HEK293 (cell line): ENCODE results near the gene PGGHG.

Experiments
- KLF10 ChIP-seq: fragments of 450-650 bp; IDR thresholded peaks from 2 replicates; pipeline ENCODE4 v1.5.1; 2018; ENCODE audit warnings: missing biosample characterization, mild to moderate bottlenecking, missing genetic modification characterization
- ZFP41 ChIP-seq: fragments of 450-650 bp; formaldehyde crosslinking; IDR thresholded peaks from 2 replicates; pipeline ENCODE4 v1.5.1; 2016; ENCODE audit warnings: missing biosample characterization, missing genetic modification characterization, borderline replicate concordance
- ZNF121 ChIP-seq: fragments of 450-650 bp; formaldehyde crosslinking; IDR thresholded peaks from 2 replicates; pipeline ENCODE4 v1.5.1; 2016; ENCODE audit warnings: missing biosample characterization, missing genetic modification characterization
- ZNF155 ChIP-seq: fragments of 450-650 bp; formaldehyde crosslinking; IDR thresholded peaks from 2 replicates; pipeline ENCODE4 v1.5.1; 2016; ENCODE audit warnings: missing biosample characterization, missing genetic modification characterization
- ZNF292 ChIP-seq: fragments of 450-650 bp; formaldehyde crosslinking; IDR thresholded peaks from 2 replicates; pipeline ENCODE4 v1.5.1; 2016; ENCODE audit warnings: low read depth, missing biosample characterization, missing genetic modification characterization, borderline replicate concordance
- TF ChIP-seq, protein P1 (sequence below): sonication (generic); formaldehyde crosslinking; IDR thresholded peaks from 2 replicates; pipeline ENCODE4 v1.8.1; 2022; ENCODE audit warnings: mild to moderate bottlenecking, moderate library complexity, missing genetic modification reagents
- TF ChIP-seq, protein P2 (sequence below): fragments of 450-650 bp; formaldehyde crosslinking; IDR thresholded peaks from 2 replicates; pipeline ENCODE4 v1.5.1; 2016; ENCODE audit warnings: missing biosample characterization, missing genetic modification characterization
- TF ChIP-seq, protein P3 (sequence below): fragments of 450-650 bp; formaldehyde crosslinking; IDR thresholded peaks from 2 replicates; pipeline ENCODE4 v1.5.1; 2016; ENCODE audit warnings: missing biosample characterization, missing genetic modification characterization

DNA sequence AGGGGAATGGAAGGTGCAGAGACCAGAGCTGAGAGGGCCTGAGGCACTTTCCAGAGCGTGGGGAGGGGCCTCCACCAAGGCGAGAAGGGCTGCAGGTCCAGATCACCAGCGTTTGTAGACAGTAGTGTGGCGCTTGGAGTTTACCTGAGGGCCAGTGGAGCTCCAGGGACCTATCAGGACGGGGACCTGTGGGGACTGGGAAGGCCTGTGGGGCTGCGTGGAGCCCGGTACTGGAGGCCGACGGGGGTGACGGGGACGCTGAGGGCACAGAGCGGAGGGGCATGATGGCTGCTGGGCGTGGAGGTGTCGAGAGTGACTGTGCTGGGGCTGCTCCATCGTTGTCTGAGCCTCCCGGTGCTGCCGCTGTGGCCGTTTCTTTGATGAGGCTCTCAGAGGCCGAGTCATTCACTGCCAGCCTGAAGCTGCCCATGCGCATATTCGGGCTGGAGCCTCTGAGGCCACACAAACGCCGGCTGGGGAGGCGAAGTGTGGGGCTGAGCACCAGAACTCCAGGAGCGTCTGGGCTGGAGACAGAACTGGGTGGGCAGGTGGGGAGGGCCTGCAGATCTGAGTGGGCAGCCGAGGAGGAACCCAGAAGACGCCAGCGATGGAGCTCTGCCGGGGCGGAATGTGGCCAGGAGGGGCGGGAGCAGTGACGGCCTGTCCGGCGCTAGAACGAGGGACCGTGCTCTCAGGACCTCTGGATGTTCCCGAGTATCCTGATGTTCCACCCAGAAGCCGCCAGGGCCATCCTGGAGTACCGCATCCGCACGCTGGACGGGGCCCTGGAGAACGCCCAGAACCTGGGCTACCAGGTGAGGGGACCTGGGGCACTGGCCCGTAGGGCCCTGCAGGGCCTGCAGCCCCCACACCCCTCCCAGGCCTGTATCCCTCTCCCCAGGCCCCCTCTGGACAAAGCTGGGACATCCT is 2.6 kb downstream of the PGGHG start:
- TF ChIP-seq, protein P1, sequence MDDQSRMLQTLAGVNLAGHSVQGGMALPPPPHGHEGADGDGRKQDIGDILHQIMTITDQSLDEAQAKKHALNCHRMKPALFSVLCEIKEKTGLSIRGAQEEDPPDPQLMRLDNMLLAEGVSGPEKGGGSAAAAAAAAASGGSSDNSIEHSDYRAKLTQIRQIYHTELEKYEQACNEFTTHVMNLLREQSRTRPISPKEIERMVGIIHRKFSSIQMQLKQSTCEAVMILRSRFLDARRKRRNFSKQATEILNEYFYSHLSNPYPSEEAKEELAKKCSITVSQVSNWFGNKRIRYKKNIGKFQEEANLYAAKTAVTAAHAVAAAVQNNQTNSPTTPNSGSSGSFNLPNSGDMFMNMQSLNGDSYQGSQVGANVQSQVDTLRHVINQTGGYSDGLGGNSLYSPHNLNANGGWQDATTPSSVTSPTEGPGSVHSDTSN: no peak
- TF ChIP-seq, protein P2, sequence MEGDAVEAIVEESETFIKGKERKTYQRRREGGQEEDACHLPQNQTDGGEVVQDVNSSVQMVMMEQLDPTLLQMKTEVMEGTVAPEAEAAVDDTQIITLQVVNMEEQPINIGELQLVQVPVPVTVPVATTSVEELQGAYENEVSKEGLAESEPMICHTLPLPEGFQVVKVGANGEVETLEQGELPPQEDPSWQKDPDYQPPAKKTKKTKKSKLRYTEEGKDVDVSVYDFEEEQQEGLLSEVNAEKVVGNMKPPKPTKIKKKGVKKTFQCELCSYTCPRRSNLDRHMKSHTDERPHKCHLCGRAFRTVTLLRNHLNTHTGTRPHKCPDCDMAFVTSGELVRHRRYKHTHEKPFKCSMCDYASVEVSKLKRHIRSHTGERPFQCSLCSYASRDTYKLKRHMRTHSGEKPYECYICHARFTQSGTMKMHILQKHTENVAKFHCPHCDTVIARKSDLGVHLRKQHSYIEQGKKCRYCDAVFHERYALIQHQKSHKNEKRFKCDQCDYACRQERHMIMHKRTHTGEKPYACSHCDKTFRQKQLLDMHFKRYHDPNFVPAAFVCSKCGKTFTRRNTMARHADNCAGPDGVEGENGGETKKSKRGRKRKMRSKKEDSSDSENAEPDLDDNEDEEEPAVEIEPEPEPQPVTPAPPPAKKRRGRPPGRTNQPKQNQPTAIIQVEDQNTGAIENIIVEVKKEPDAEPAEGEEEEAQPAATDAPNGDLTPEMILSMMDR (tag by site-specific recombination): no peak
- TF ChIP-seq, protein P3, sequence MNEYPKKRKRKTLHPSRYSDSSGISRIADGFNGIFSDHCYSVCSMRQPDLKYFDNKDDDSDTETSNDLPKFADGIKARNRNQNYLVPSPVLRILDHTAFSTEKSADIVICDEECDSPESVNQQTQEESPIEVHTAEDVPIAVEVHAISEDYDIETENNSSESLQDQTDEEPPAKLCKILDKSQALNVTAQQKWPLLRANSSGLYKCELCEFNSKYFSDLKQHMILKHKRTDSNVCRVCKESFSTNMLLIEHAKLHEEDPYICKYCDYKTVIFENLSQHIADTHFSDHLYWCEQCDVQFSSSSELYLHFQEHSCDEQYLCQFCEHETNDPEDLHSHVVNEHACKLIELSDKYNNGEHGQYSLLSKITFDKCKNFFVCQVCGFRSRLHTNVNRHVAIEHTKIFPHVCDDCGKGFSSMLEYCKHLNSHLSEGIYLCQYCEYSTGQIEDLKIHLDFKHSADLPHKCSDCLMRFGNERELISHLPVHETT: no peak
- TF ChIP-seq ZNF155 (tag by site-specific recombination) (no peak), ZNF292 (tag by site-specific recombination) (no peak), ZNF121 (tag by site-specific recombination) (no peak), ZFP41 (tag by site-specific recombination) (no peak), KLF10 (tag by site-specific recombination) (no peak)
